ENCODE results near the gene PLEKHJ1.

The PLEKHJ1 gene

DNA sequence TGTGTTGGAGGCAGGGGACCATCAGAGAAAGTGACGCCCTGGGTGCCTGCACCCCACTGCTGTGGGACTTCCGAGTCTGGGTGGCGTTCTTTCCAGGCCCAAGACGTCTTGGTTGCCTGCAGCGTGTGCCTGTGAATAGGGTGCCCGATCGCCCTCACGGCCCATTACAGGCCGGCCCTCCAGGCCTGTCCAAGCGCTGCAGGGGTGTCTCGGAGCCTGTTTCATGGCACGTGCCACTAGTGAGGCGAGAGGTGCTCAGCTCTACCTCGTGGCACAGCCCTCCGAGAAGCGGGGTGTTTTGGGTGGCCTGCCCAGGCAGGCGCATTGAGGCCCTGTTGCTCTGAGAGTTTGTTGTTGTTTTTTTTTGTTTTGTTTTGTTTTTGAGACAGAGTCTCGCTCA is 42.3 kb downstream of the PLEKHJ1 start:
- TF ChIP-seq, protein P1, sequence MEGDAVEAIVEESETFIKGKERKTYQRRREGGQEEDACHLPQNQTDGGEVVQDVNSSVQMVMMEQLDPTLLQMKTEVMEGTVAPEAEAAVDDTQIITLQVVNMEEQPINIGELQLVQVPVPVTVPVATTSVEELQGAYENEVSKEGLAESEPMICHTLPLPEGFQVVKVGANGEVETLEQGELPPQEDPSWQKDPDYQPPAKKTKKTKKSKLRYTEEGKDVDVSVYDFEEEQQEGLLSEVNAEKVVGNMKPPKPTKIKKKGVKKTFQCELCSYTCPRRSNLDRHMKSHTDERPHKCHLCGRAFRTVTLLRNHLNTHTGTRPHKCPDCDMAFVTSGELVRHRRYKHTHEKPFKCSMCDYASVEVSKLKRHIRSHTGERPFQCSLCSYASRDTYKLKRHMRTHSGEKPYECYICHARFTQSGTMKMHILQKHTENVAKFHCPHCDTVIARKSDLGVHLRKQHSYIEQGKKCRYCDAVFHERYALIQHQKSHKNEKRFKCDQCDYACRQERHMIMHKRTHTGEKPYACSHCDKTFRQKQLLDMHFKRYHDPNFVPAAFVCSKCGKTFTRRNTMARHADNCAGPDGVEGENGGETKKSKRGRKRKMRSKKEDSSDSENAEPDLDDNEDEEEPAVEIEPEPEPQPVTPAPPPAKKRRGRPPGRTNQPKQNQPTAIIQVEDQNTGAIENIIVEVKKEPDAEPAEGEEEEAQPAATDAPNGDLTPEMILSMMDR (IDR thresholded peaks at IDR 0.05; ENCODE audit: borderline replicate concordance, insufficient read depth, low read depth, low read length): no peak
- H3K4me3 ChIP-seq (ENCODE audit: low read depth, low read length): no peak overlapping the region

DNA sequence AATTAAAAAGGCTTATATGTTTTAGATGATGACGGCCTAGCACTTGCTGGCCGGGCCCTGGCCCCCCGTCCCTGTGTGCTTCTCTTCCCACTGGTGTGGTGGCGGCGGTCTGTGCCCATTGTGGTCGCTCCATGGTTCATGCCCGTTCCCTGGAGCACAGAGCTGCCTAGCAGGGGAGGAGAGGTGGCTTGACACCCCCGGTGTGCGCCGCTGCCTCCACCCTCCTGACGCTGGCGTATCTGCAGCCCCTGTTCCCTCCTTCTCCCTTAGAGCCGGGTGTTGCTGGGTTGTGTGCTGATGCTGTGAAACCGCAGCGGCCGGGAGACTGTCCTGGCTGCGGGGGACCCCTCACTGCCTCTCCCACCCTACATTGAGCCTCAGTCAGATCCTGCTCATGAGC is 43.3 kb downstream of the PLEKHJ1 start:
- H3K4me3 ChIP-seq (ENCODE audit: low read depth, low read length): no peak overlapping the region
- TF ChIP-seq, protein P1 (IDR thresholded peaks at IDR 0.05; ENCODE audit: borderline replicate concordance, insufficient read depth, low read depth, low read length): no peak

DNA sequence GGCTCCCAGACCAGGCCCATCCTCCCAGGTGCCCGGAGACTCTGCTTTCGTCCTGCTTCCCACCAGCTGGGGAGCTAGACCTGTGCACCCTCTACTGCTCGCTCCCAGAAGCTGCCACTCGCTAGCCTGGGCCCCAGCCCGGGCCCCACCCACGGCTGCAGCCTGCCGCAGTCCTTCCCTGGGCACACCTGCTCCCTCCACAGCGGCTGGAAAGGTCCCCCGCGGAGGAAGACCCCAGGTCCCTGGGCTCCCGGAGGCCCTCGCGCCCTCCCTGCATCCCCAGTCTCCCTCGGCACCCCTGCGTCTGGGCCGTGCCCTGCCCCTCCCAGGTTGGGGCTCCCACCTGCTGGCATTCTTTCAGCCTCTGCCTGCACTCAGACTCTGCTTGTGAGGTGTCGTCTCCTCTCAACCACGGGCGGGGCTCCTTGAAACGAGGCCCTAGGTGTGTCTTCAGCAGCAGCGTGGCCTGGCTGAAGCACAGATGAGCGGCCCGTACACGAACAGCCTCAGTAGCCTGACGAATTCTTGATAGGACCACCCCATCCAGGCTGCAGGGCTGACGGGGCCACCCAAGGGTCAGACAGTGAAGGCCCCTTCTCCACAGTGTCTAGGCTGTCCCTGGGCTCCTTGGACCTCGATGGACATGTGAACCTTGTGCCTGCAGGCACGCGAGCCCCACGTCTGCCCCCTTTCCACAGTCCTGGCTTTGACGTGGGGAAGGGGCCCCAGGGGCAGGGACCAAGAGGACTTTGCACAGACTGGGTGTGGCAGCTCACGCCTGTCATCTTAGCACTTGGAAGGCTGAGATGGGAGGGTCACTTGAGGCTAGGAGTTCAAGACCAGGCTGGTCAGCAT is 44.4 kb downstream of the PLEKHJ1 start:
- H3K4me3 ChIP-seq (ENCODE audit: low read depth, low read length): no peak overlapping the region
- TF ChIP-seq, protein P1 (IDR thresholded peaks at IDR 0.05; ENCODE audit: borderline replicate concordance, insufficient read depth, low read depth, low read length): no peak

DNA sequence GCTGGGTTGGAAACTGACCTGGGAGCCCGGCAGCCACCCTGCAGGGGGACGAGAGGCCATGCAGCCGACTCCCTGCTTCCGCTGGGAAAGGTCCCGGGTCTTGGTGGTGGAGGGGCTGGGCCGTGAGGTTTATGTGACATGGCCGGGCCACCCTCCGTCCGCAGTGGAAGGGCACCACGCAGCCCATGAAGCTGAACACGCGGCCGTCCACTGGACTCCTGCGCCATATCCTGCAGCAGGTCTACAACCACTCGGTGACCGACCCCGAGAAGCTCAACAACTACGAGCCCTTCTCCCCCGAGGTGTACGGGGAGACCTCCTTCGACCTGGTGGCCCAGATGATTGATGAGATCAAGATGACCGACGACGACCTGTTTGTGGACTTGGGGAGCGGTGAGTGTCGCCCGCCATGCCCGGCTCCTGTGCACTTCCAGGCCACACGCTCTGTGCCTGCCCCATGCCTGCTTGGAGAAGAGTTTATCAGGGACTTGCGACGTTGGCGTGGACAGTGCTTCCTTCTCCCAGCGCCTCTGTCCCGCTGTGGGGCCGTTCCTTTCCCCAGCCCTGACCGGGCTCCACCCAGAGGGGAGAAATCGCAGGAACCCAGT is 45.2 kb downstream of the PLEKHJ1 start:
- no peak overlapping the region for H3K4me3 ChIP-seq (ENCODE audit: low read depth, low read length)
- TF ChIP-seq, protein P1 (IDR thresholded peaks at IDR 0.05; ENCODE audit: borderline replicate concordance, insufficient read depth, low read depth, low read length): no peak

DNA sequence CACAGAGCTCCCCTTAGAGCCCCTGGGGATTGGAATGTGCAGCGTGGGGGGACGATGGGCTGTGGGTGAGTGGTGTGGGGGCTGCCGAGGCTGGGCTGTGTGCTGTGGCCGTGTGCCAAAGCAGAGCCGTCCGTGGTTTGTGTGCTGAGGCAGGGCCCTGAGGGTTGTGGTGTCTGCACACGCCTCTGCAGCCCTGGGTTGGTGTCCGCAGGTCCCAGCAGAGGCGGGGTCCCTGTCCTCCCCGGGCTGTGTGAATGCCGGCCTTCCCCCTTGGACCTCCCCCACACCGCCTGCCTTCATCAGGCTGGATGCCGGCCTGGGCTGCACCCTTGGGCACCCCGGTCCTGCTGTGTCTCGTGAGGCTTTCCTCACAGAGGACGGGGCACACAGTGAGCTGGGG is 46.2 kb downstream of the PLEKHJ1 start:
- H3K4me3 ChIP-seq (ENCODE audit: low read depth, low read length): no peak overlapping the region
- TF ChIP-seq, protein P1 (IDR thresholded peaks at IDR 0.05; ENCODE audit: borderline replicate concordance, insufficient read depth, low read depth, low read length): no peak

DNA sequence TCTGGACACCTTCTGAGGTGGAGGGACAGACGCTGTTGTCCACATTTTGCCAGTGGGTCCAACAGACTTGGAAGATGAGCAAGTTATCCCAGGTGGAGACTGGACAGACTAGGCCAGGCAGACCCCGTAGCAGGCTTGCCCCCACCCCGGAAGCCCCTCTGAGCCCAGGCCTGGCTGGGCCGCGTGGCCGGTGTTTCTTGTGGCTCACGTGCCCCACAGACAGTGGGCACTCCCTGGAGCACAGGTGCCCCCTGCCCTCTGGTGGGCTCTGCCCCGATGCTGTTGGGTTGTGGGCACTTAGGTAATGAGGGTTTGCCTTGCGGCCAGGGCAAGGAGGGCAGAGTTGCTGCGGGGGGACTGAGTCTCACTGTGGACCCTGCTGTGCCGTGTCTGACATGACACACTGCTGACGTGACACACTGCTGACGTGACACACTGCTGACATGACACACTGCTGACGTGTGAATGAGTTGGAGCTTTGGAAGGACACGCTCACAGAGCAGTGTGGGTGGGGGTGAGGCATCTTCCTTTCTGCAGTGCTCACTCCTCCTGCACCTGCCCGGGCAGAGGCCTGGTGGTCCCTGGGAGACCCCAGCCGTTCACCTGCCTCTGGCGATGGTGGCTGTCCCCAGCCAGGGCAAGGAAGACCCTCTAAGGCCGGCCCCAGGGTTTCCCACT is 47.3 kb downstream of the PLEKHJ1 start:
- no peak overlapping the region for H3K4me3 ChIP-seq (ENCODE audit: low read depth, low read length)
- TF ChIP-seq, protein P1 (IDR thresholded peaks at IDR 0.05; ENCODE audit: borderline replicate concordance, insufficient read depth, low read depth, low read length): no peak

Measured in GM12875 (cell line).